Thyroid gland (tissue), 4 donors: ENCODE measurements around the gene PARD3. TPM values are rescaled to one million over a fixed set of nuclear protein-coding genes. Genes with fewer than 3 reads are reported as not detected.

Experiments used
- DNase-seq, 2 donors: peaks; one replicate each; pipeline ENCODE4 v3.0.0-alpha.2; 2019
- H3K27ac ChIP-seq, 3 donors: fragments of 200-600 bp; sonication (generic); 1 replicate in 2 of 3; 2 replicates in 1 of 3; pipeline ENCODE4 v1.5.1; 2016 to 2019; ENCODE audit warnings: mild to moderate bottlenecking in 1 of 3, moderate library complexity in 1 of 3
- H3K27me3 ChIP-seq: fragments of 200-600 bp; sonication (generic); one replicate; pipeline ENCODE4 v1.5.1; 2019
- H3K36me3 ChIP-seq, 2 donors: fragments of 200-600 bp; sonication (generic); one replicate each; pipeline ENCODE4 v1.5.1; 2016 to 2019
- H3K4me1 ChIP-seq, 2 donors: fragments of 200-600 bp; sonication (generic); one replicate each; pipeline ENCODE4 v1.5.1; 2017 to 2019
- H3K4me3 ChIP-seq, 3 donors: fragments of 200-600 bp; sonication (generic); replicated peaks in 1 of 3; 1 replicate in 2 of 3; 2 replicates in 1 of 3; pipeline ENCODE4 v1.5.1; 2016; ENCODE audit warnings: mild to moderate bottlenecking in 1 of 3
- H3K9me3 ChIP-seq: fragments of 200-600 bp; sonication (generic); one replicate; pipeline ENCODE4 v1.5.1; 2017
- CTCF ChIP-seq, 6 experiments: fragments of 200-600 bp in 3 of 6; fragments of 450-650 bp in 3 of 6; sonication (generic) in 3 of 6; IDR thresholded peaks; one replicate each; pipeline ENCODE4 v1.5.1; 2016 to 2019; ENCODE audit warnings: antibody characterized with exemption in 6 of 6, mild to moderate bottlenecking in 2 of 6, inconsistent platforms in 1 of 6, moderate library complexity in 1 of 6
- POLR2A ChIP-seq, 2 donors: fragments of 450-650 bp; IDR thresholded peaks; one replicate each; pipeline ENCODE4 v1.6.1; 2017; ENCODE audit warnings: antibody characterized with exemption in 2 of 2, mild to moderate bottlenecking in 2 of 2, moderate library complexity in 1 of 2
- WGBS, 2 donors: methylation state at CpG; one replicate each; pipeline ENCODE4 v1.1.5; 2017; 5-methylcytosine and 5-hydroxymethylcytosine counted together
- intact Hi-C: fragments of 100-400 bp; cut with DNase I; formaldehyde crosslinking; loops from one replicate; pipeline ENCODE4 v1.15.1; 2023
- total RNA-seq, 4 donors: library from RNA; depleted of rRNA; stranded (reverse); fragments of >200 nt; gene quantifications; one replicate each; pipeline ENCODE4 v1.2.3, GENCODE V29; 2016

Gene PARD3
- total RNA-seq, 4 donors from 2014 or later: 48.6 to 88.4 (median 57.7) TPM

GRCh38 chr10:34156781-34157425 is 658.2 kb downstream of the PARD3 start:
- Histone ChIP-seq H3K27ac (no peak overlapping the region), H3K27me3 (no peaks in the 10 kb centered on the region), H3K4me1 (peaks cover 6 to 7% of the 10 kb centered on the region in 2 donors), H3K36me3 (no peaks in the 10 kb centered on the region), H3K4me3 (no peak overlapping the region), H3K9me3 (no peaks in the 10 kb centered on the region)
- no peak for TF ChIP-seq POLR2A (IDR thresholded peaks at IDR 0.05)
- TF ChIP-seq CTCF (IDR thresholded peaks at IDR 0.05): no peak
- 74 to 85% methylated on average over 6 of the region's 6 CpGs for WGBS, 2 donors
- intact Hi-C loops: no loop called here
- no peak for DNase-seq

DNA sequence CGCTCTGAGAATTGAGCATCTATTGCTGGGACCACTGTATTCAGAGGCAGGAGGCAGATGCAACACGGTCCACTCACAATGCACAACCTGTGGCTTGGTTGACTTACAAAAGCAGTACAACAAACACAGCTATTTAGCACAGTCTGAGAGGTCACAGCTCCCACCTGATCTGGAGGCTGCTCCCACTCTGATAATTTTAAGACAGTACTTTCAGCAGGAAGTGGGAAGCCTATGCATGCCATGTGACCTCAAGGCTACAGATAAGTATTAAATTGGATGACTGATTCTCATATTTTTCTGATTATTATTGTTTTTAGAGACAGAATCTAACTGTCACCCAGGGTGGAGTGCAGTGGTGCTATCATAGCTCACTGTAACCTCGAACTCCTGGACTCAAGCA is 659.3 kb downstream of the PARD3 start:
- H3K4me3 ChIP-seq: no peak overlapping the region
- intact Hi-C loops: no loop called here

GRCh38 chr10:34154383-34154900 is 660.7 kb downstream of the PARD3 start:
- intact Hi-C loops: no loop called here
- WGBS, 2 donors: 84% methylated on average over 5 of the region's 5 CpGs

More for the DNA sequence above, 659.3 kb downstream of the PARD3 start:
- Histone ChIP-seq H3K27me3 (no peaks in the 10 kb centered on the region), H3K4me1 (peaks cover 6 to 7% of the 10 kb centered on the region in 2 donors), H3K9me3 (no peaks in the 10 kb centered on the region), H3K27ac (no peak overlapping the region), H3K36me3 (no peaks in the 10 kb centered on the region)
- WGBS, 2 donors: 79 to 85% methylated on average over 3 of the region's 3 CpGs
- TF ChIP-seq POLR2A (IDR thresholded peaks at IDR 0.05): no peak
- no peak for TF ChIP-seq CTCF (IDR thresholded peaks at IDR 0.05)
- DNase-seq: no peak

GRCh38 chr10:34153663-34154382 is 661.3 kb downstream of the PARD3 start:
- DNase-seq: no peak
- intact Hi-C loops: no loop called here
- no peak for TF ChIP-seq CTCF (IDR thresholded peaks at IDR 0.05)
- TF ChIP-seq POLR2A (IDR thresholded peaks at IDR 0.05): no peak
- no peak overlapping the region for H3K27ac ChIP-seq
- H3K27me3 ChIP-seq: no peaks in the 10 kb centered on the region
- no peaks in the 10 kb centered on the region for H3K9me3 ChIP-seq
- WGBS, 2 donors: 93 to 96% methylated on average over 4 of the region's 4 CpGs
- H3K36me3 ChIP-seq: no peaks in the 10 kb centered on the region
- H3K4me1 ChIP-seq: peaks cover under 1 to 3% of the 10 kb centered on the region in 2 donors
- no peak overlapping the region for H3K4me3 ChIP-seq

More at GRCh38 chr10:34154383-34154900, 660.7 kb downstream of the PARD3 start:
- no peak for DNase-seq
- Histone ChIP-seq H3K27me3 (no peaks in the 10 kb centered on the region), H3K4me1 (peaks cover 6 to 7% of the 10 kb centered on the region in 2 donors), H3K9me3 (no peaks in the 10 kb centered on the region), H3K4me3 (no peak overlapping the region), H3K36me3 (no peaks in the 10 kb centered on the region), H3K27ac (no peak overlapping the region)
- TF ChIP-seq CTCF (IDR thresholded peaks at IDR 0.05) (no peak), POLR2A (IDR thresholded peaks at IDR 0.05) (no peak)

- 40 to 46% methylated on average over 1 of the region's 1 CpG for WGBS, 2 donors
- intact Hi-C loops: no loop called here
- Histone ChIP-seq H3K4me1 (no peaks in the 10 kb centered on the region), H3K4me3 (no peak overlapping the region), H3K9me3 (no peaks in the 10 kb centered on the region), H3K36me3 (no peaks in the 10 kb centered on the region), H3K27ac (no peak overlapping the region), H3K27me3 (no peaks in the 10 kb centered on the region)
- no peak for TF ChIP-seq CTCF (IDR thresholded peaks at IDR 0.05)
- TF ChIP-seq POLR2A (IDR thresholded peaks at IDR 0.05): no peak
- no peak for DNase-seq
Measured at GRCh38 chr10:34152434-34152833, 662.7 kb downstream of the PARD3 start.
